Measurements from ENCODE around the gene CCR3.
"Not testable (repeated sequence)": the region's sequence is repeated elsewhere in the genome, so short reads cannot be mapped to it uniquely, and the experiment has no call there.

CCR3 gene

GRCh38 chr3:46242120-46242519 lies at the start of gene CCR3:
Gene CCR3, plus strand, starts transcription at chr3:46242460. Its CDS starts 22,699 bp downstream, at chr3:46265159.
- DNase-seq (ENCODE audit: low spot score), result no peak

GRCh38 chr3:46192939-46193338 lies 49.3 kb upstream of the CCR3 start:
- DNase-seq (ENCODE audit: low spot score), result no peak

GRCh38 chr3:46193436-46193835 lies 48.8 kb upstream of the CCR3 start:
- no peak for DNase-seq (ENCODE audit: low spot score)

- no peak for DNase-seq (ENCODE audit: low spot score)
These were observed 47.2 kb upstream of the CCR3 start for GRCh38 chr3:46194868-46195553.

- no peak for DNase-seq (ENCODE audit: low spot score)
These were observed 45.9 kb upstream of the CCR3 start for GRCh38 chr3:46196261-46196957.

- peak; percentile 70 for DNase-seq (ENCODE audit: low spot score)
These were observed 42.0 kb upstream of the CCR3 start for GRCh38 chr3:46200211-46200610.

GRCh38 chr3:46200790-46201189 lies 41.5 kb upstream of the CCR3 start:
- no peak for DNase-seq (ENCODE audit: low spot score)

GRCh38 chr3:46202535-46202934 lies 39.7 kb upstream of the CCR3 start:
- DNase-seq (ENCODE audit: low spot score), result no peak

GRCh38 chr3:46203681-46204080 lies 38.6 kb upstream of the CCR3 start:
- no peak for DNase-seq (ENCODE audit: low spot score)

- DNase-seq (ENCODE audit: low spot score), result no peak
These were observed 36.8 kb upstream of the CCR3 start for GRCh38 chr3:46205286-46205960.

GRCh38 chr3:46206282-46207015 lies 35.8 kb upstream of the CCR3 start:
- DNase-seq (ENCODE audit: low spot score), result no peak

GRCh38 chr3:46207514-46207913 lies 34.7 kb upstream of the CCR3 start:
- DNase-seq (ENCODE audit: low spot score), result not testable (repeated sequence)

- peak; percentile 89 for DNase-seq (ENCODE audit: low spot score)
These were observed 34.0 kb upstream of the CCR3 start, which contains the start of gene CCR1 for GRCh38 chr3:46208167-46208704. Gene CCR1, minus strand, starts transcription at chr3:46208313. Its CDS starts 4,000 bp downstream, at chr3:46204313.

- no peak for DNase-seq (ENCODE audit: low spot score)
These were observed 33.2 kb upstream of the CCR3 start for GRCh38 chr3:46209053-46209452.

- DNase-seq (ENCODE audit: low spot score), result no peak
These were observed 32.4 kb upstream of the CCR3 start for GRCh38 chr3:46209746-46210470.

- no peak for DNase-seq (ENCODE audit: low spot score)
These were observed 30.2 kb upstream of the CCR3 start for GRCh38 chr3:46212101-46212500.

- DNase-seq (ENCODE audit: low spot score), result peak; percentile 69
These were observed 29.1 kb upstream of the CCR3 start for GRCh38 chr3:46213201-46213600.

- DNase-seq (ENCODE audit: low spot score), result no peak
These were observed 27.4 kb upstream of the CCR3 start for GRCh38 chr3:46214751-46215352.

- DNase-seq (ENCODE audit: low spot score), result no peak
These were observed 26.3 kb upstream of the CCR3 start for GRCh38 chr3:46215810-46216414.

- no peak for DNase-seq (ENCODE audit: low spot score)
These were observed 24.0 kb upstream of the CCR3 start for GRCh38 chr3:46218196-46218709.
